ENCODE data around the gene OTUD3. TPM values are rescaled to one million over a fixed set of nuclear protein-coding genes. Genes with fewer than 3 reads are reported as not detected.

The OTUD3 gene
- total and polyA plus RNA-seq, 9 of the 15 experiments (the other 6 are each of a cell fraction or from before 2014, with no cell fraction given), result 2.0 to 16.6 (median 11.0) TPM

- Histone ChIP-seq H3K9ac (ENCODE audit: insufficient read depth in 1 of 2, low read depth in 2 of 2, low read length in 2 of 2) (no peak overlapping the region), H3K27me3 (ENCODE audit: control insufficient read depth in 2 of 2, insufficient read depth in 2 of 2, low read length in 2 of 2) (no peaks in the 10 kb centered on the region), H4K20me1 (replicated peaks; ENCODE audit: control insufficient read depth, insufficient read depth, low read length) (no peaks in the 10 kb centered on the region), H3K79me2 (ENCODE audit: control insufficient read depth, insufficient read depth, low read length) (no peaks in the 10 kb centered on the region), H3K36me3 (ENCODE audit: control insufficient read depth, insufficient read depth, low read length) (peaks cover 91% of the 10 kb centered on the region), H3K27ac (ENCODE audit: extremely low read depth, low read depth, low read length) (no peak overlapping the region), H3K9me1 (ENCODE audit: control insufficient read depth, insufficient read depth, low read length) (no peaks in the 10 kb centered on the region), H3K4me1 (replicated peaks in 1 of 2; ENCODE audit: control insufficient read depth in 2 of 2, insufficient read depth in 2 of 2, low read length in 2 of 2) (no peaks in the 10 kb centered on the region), H3K4me2 (ENCODE audit: insufficient read depth, low read length) (no peak overlapping the region), H3K9me3 (replicated peaks; ENCODE audit: control insufficient read depth, insufficient read depth, low read depth, low read length) (no peaks in the 10 kb centered on the region), H3K4me3 (no peak overlapping the region), H2AFZ (ENCODE audit: low read depth, low read length) (no peak overlapping the region)
- FAIRE-seq (no peak), ATAC-seq (no peak), DNase-seq (ENCODE audit: extremely low read depth in 1 of 4, low spot score in 3 of 4) (no peak)
- TF ChIP-seq PCBP2 (IDR thresholded peaks at IDR 0.05; ENCODE audit: low read depth, low read length, poor library complexity, severe bottlenecking), result no peak
- no peak for TF ChIP-seq MLX (CRISPR knock-in tag; conservative IDR thresholded peaks at IDR 0.05)
- TF ChIP-seq L3MBTL2 (IDR thresholded peaks at IDR 0.05), result no peak
- no peak for TF ChIP-seq ZNF354B (CRISPR knock-in tag; IDR thresholded peaks at IDR 0.05)
- no peak for TF ChIP-seq FIP1L1 (IDR thresholded peaks at IDR 0.05; ENCODE audit: low read depth, low read length, poor library complexity, severe bottlenecking)
- no peak for TF ChIP-seq SIRT6 (IDR thresholded peaks at IDR 0.05; ENCODE audit: low read depth, low read length)
- no peak for TF ChIP-seq NR2F6 (CRISPR knock-in tag; IDR thresholded peaks at IDR 0.05)
- TF ChIP-seq NR0B1 (IDR thresholded peaks at IDR 0.05; ENCODE audit: partially characterized antibody), result no peak
- no peak for TF ChIP-seq ZNF707 (CRISPR knock-in tag; conservative IDR thresholded peaks at IDR 0.05)
- no peak for TF ChIP-seq ZNF232 (CRISPR knock-in tag; IDR thresholded peaks at IDR 0.05)
- TF ChIP-seq ZNF518B (CRISPR knock-in tag; IDR thresholded peaks at IDR 0.05), result no peak
- intact Hi-C loops (cut with micrococcal nuclease) (no loop called here), in situ Hi-C loops (cut with MboI) (loop anchor here (5.0 to 25.0 kb wide), 2 partner anchors 242 to 1302 kb away; no protein-coding TSS in a partner anchor)
- CTCF ChIA-PET (ENCODE audit: low intra/inter-chr PET ratio), result no interaction called here
- POLR2A ChIA-PET, result interaction anchor here (0.6 to 2.1 kb wide), 4 partner anchors 10 to 468 kb away, joined by 3 to 7 read pairs (median 3); partner anchors contain the start of gene OTUD3
- 84% methylated on average over 3 of the region's 3 CpGs for WGBS (ENCODE audit: insufficient coverage, low coverage, missing lambda C conversion rate)
- no TSS peak for BruUV-seq (replicated peaks)
Measured at GRCh38 chr1:19909971-19910370, 27.8 kb downstream of the OTUD3 start.
